PC-3 (cell line): ENCODE data around the gene NAV2. TPM values are rescaled to one million over a fixed set of nuclear protein-coding genes. Genes with fewer than 3 reads are reported as not detected.
A peak's percentile ranks its signal among the peaks of the same experiment; 100 is the strongest.

Experiments used
- ATAC-seq: fragments of 200-7000 bp; cut with Tn5 transposase; 2 replicates; pipeline ENCODE4 v1.9.1; 2020; ENCODE audit warnings: mild to moderate bottlenecking, moderate library complexity
- BruUV-seq: library from RNA; stranded (reverse); fragments of 400-500 nt; replicated peaks from 2 replicates; lab custom pipeline; 2021; lab: Mats Ljungman, UMichigan
- CTCF ChIA-PET: fragments of 300-600 bp; sonication (Branson Sonifier 250); formaldehyde crosslinking; loops from one replicate; lab custom pipeline; 2022; ENCODE audit warnings: antibody characterized with exemption; lab: Charles Lee
- POLR2A ChIA-PET: fragments of 300-600 bp; sonication (Branson Sonifier 250); formaldehyde crosslinking; loops from one replicate; lab custom pipeline; 2022; ENCODE audit warnings: antibody characterized with exemption; ENCODE audit not compliant: unreplicated experiment; lab: Charles Lee
- DNase-seq: peaks from one replicate; pipeline ENCODE4 v3.0.0-alpha.2; 2015
- H2AFZ ChIP-seq: fragments of 300-600 bp; sonication (generic); 2 replicates; pipeline ENCODE4 v1.6.0; 2016; ENCODE audit warnings: antibody characterized with exemption, low read length
- H3F3A ChIP-seq: fragments of 300-600 bp; sonication (generic); one replicate; pipeline ENCODE4 v1.6.0; 2017; ENCODE audit warnings: antibody characterized with exemption, low read length, control low read depth, mild to moderate bottlenecking; ENCODE audit not compliant: unreplicated experiment
- H3K27ac ChIP-seq: fragments of 300-600 bp; sonication (generic); 2 replicates; pipeline ENCODE4 v1.5.1; 2016; ENCODE audit warnings: mild to moderate bottlenecking, low read length
- H3K27me3 ChIP-seq: fragments of 300-600 bp; sonication (generic); 2 replicates; pipeline ENCODE4 v1.6.1; 2016; ENCODE audit warnings: low read length, mixed read lengths
- H3K36me3 ChIP-seq: fragments of 300-600 bp; sonication (generic); 2 replicates; pipeline ENCODE4 v1.6.1; 2016; ENCODE audit warnings: low read depth, mixed run types, low read length, mixed read lengths
- H3K4me1 ChIP-seq: fragments of 300-600 bp; sonication (generic); 2 replicates; pipeline ENCODE4 v1.5.1; 2016; ENCODE audit warnings: low read length; ENCODE audit not compliant: insufficient read depth
- H3K4me2 ChIP-seq: fragments of 300-600 bp; sonication (generic); 2 replicates; pipeline ENCODE4 v1.6.0; 2016; ENCODE audit warnings: low read length
- H3K4me3 ChIP-seq: fragments of 300-600 bp; sonication (generic); 2 replicates; pipeline ENCODE4 v1.5.1; 2016; ENCODE audit warnings: mild to moderate bottlenecking, low read length, mixed read lengths
- H3K79me2 ChIP-seq: fragments of 300-600 bp; sonication (generic); 2 replicates; pipeline ENCODE4 v1.6.1; 2017; ENCODE audit warnings: low read length, mixed read lengths
- H3K9ac ChIP-seq: fragments of 300-600 bp; sonication (generic); 2 replicates; pipeline ENCODE4 v1.6.0; 2016; ENCODE audit warnings: mild to moderate bottlenecking, low read length
- H3K9me2 ChIP-seq: fragments of 300-600 bp; sonication (generic); replicated peaks from 2 replicates; pipeline ENCODE4 v1.6.1; 2016; ENCODE audit warnings: mixed run types, low read length, mixed read lengths
- H3K9me3 ChIP-seq: fragments of 300-600 bp; sonication (generic); 2 replicates; pipeline ENCODE4 v1.6.1; 2016; ENCODE audit warnings: low read length, mixed read lengths
- H4K20me1 ChIP-seq: fragments of 300-600 bp; sonication (generic); 2 replicates; pipeline ENCODE4 v1.6.1; 2016; ENCODE audit warnings: low read length, mixed read lengths
- EZH2 ChIP-seq: fragments of 300-600 bp; sonication (generic); IDR thresholded peaks from one replicate; pipeline ENCODE4 v1.6.1; 2017; ENCODE audit warnings: antibody characterized with exemption, mild to moderate bottlenecking, low read length; ENCODE audit not compliant: unreplicated experiment
- EZH2phosphoT487 ChIP-seq: fragments of 300-600 bp; sonication (generic); IDR thresholded peaks from 2 replicates; pipeline ENCODE4 v1.6.1; 2018; ENCODE audit warnings: mild to moderate bottlenecking, antibody characterized with exemption, low read length, borderline replicate concordance
- intact Hi-C: fragments of 100-400 bp; cut with micrococcal nuclease; formaldehyde crosslinking; loops from 2 replicates; pipeline ENCODE4 v1.9.0; 2023
- total RNA-seq: library from RNA; depleted of rRNA; stranded (reverse); fragments of >200 nt; gene quantifications from 2 replicates; pipeline ENCODE4 v1.2.3, GENCODE V29; 2014
- TF ChIP-seq, protein P1 (sequence below): fragments of 300-600 bp; sonication (generic); conservative IDR thresholded peaks from 2 replicates; pipeline ENCODE4 v1.5.1; 2017; ENCODE audit warnings: antibody characterized with exemption, low read depth, mild to moderate bottlenecking, low read length

The NAV2 gene
- total RNA-seq, 1 experiment from 2014 or later = 10.4 TPM

GRCh38 chr11:19988598-19988997 lies 276.0 kb downstream of the NAV2 start:
- Histone ChIP-seq H3F3A (no peaks in the 10 kb centered on the region), H3K4me1 (no peaks in the 10 kb centered on the region), H3K4me3 (no peak overlapping the region), H3K9me3 (no peaks in the 10 kb centered on the region), H3K79me2 (no peaks in the 10 kb centered on the region), H3K36me3 (peaks cover 7% of the 10 kb centered on the region), H3K4me2 (no peak overlapping the region), H3K9me2 (no peaks in the 10 kb centered on the region), H3K9ac (no peak overlapping the region), H2AFZ (no peak overlapping the region), H3K27me3 (no peaks in the 10 kb centered on the region), H4K20me1 (no peaks in the 10 kb centered on the region), H3K27ac (no peak overlapping the region)
- DNase-seq (peak; percentile 25), ATAC-seq (peak; percentile 49)
- ChIA-PET POLR2A (no interaction called here), CTCF (interaction anchor here (0.9 kb wide), 1 partner anchor 70 kb away, joined by 3 read pairs; no protein-coding TSS in a partner anchor)
- intact Hi-C loops = no loop called here
- BruUV-seq = no TSS peak
- TF ChIP-seq EZH2 (no peak), EZH2phosphoT487 (no peak)
- TF ChIP-seq, protein P1, sequence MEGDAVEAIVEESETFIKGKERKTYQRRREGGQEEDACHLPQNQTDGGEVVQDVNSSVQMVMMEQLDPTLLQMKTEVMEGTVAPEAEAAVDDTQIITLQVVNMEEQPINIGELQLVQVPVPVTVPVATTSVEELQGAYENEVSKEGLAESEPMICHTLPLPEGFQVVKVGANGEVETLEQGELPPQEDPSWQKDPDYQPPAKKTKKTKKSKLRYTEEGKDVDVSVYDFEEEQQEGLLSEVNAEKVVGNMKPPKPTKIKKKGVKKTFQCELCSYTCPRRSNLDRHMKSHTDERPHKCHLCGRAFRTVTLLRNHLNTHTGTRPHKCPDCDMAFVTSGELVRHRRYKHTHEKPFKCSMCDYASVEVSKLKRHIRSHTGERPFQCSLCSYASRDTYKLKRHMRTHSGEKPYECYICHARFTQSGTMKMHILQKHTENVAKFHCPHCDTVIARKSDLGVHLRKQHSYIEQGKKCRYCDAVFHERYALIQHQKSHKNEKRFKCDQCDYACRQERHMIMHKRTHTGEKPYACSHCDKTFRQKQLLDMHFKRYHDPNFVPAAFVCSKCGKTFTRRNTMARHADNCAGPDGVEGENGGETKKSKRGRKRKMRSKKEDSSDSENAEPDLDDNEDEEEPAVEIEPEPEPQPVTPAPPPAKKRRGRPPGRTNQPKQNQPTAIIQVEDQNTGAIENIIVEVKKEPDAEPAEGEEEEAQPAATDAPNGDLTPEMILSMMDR = no peak

DNA sequence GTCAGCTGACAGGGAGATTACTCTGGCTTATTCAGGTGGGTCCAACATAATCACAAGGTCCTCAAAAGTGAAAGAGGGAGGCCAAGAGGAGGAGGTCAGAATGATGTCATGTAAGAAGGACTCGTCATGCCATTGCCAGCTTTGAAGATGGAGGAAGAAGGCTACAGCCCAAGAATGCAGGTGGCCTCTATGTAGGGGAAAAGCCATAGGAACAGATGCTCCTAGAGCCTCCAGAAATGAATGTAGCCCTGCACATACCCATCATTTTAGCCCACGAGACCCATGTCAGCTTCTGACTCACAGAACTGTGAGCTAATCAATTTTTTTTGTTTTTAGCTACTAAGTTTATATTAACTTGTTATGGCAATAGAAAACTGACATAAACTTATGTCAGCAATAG lies 276.6 kb downstream of the NAV2 start:
- Histone ChIP-seq H3K9me2 (no peaks in the 10 kb centered on the region), H3K27ac (no peak overlapping the region), H3K79me2 (no peaks in the 10 kb centered on the region), H3K36me3 (peaks cover 7% of the 10 kb centered on the region), H4K20me1 (no peaks in the 10 kb centered on the region), H3K4me1 (no peaks in the 10 kb centered on the region), H3K4me3 (no peak overlapping the region), H3F3A (no peaks in the 10 kb centered on the region), H2AFZ (no peak overlapping the region), H3K27me3 (no peaks in the 10 kb centered on the region), H3K9me3 (no peaks in the 10 kb centered on the region), H3K9ac (no peak overlapping the region), H3K4me2 (no peak overlapping the region)
- TF ChIP-seq EZH2 (no peak), EZH2phosphoT487 (no peak)
- TF ChIP-seq, protein P1 = no peak
- BruUV-seq = no TSS peak
- ATAC-seq (no peak), DNase-seq (no peak)
- CTCF ChIA-PET = interaction anchor here (0.6 to 0.9 kb wide), 2 partner anchors 70 to 314 kb away, joined by 3 read pairs; no protein-coding TSS in a partner anchor
- intact Hi-C loops = no loop called here
- POLR2A ChIA-PET = no interaction called here

GRCh38 chr11:19992162-19992561 lies 279.5 kb downstream of the NAV2 start:
- no peak for DNase-seq
- H3K9ac ChIP-seq = no peak overlapping the region
- H3K4me2 ChIP-seq = no peak overlapping the region
- ATAC-seq = no peak
- H3K27ac ChIP-seq = no peak overlapping the region
- H3K4me1 ChIP-seq = peaks cover 15% of the 10 kb centered on the region
- intact Hi-C loops = no loop called here
- H2AFZ ChIP-seq = no peak overlapping the region
- ChIA-PET CTCF (interaction anchor here (0.6 kb wide), 1 partner anchor 139 kb away, joined by 3 read pairs; no protein-coding TSS in a partner anchor), POLR2A (no interaction called here)
- peaks cover 7% of the 10 kb centered on the region for H3K36me3 ChIP-seq
- no peaks in the 10 kb centered on the region for H3F3A ChIP-seq
- H3K27me3 ChIP-seq = no peaks in the 10 kb centered on the region
- no peaks in the 10 kb centered on the region for H4K20me1 ChIP-seq
- no peaks in the 10 kb centered on the region for H3K9me3 ChIP-seq
- H3K4me3 ChIP-seq = no peak overlapping the region
- BruUV-seq = no TSS peak
- no peaks in the 10 kb centered on the region for H3K79me2 ChIP-seq
- TF ChIP-seq, protein P1 = no peak
- no peak for TF ChIP-seq EZH2
- TF ChIP-seq EZH2phosphoT487 = no peak
- H3K9me2 ChIP-seq = no peaks in the 10 kb centered on the region
